OCI-LY7 (cell line): Measurements from ENCODE around the gene TSHZ2. TPM values are rescaled to one million over a fixed set of nuclear protein-coding genes. Genes with fewer than 3 reads are reported as not detected.

Source experiments
- BruUV-seq: library from RNA; stranded (reverse); fragments of 400-500 nt; replicated peaks from 2 replicates; lab custom pipeline; 2021; lab: Mats Ljungman, UMichigan
- CTCF ChIA-PET: fragments of 300-600 bp; sonication (Branson Sonifier 250); formaldehyde crosslinking; loops from one replicate; lab custom pipeline; 2022; ENCODE audit warnings: antibody characterized with exemption; ENCODE audit not compliant: unreplicated experiment; lab: Charles Lee
- POLR2A ChIA-PET: fragments of 300-600 bp; sonication (Branson Sonifier 250); formaldehyde crosslinking; loops from one replicate; lab custom pipeline; 2022; ENCODE audit warnings: antibody characterized with exemption; lab: Charles Lee
- DNase-seq: peaks from one replicate; pipeline ENCODE4 v3.0.0-alpha.2; 2015; ENCODE audit warnings: low spot score
- H2AFZ ChIP-seq: fragments of 200-600 bp; sonication (generic), shearing (Covaris generic); 2 replicates; pipeline ENCODE4 v1.6.1; 2014; ENCODE audit warnings: mild to moderate bottlenecking, antibody characterized with exemption, low read length, moderate library complexity
- H3K27ac ChIP-seq: fragments of 200-600 bp; sonication (generic); 2 replicates; pipeline ENCODE4 v1.5.1; 2014; ENCODE audit warnings: mixed run types, low read depth, mild to moderate bottlenecking, moderate library complexity, low read length, inconsistent platforms; ENCODE audit not compliant: poor library complexity, severe bottlenecking
- H3K36me3 ChIP-seq: fragments of 200-600 bp; sonication (generic); 2 replicates; pipeline ENCODE4 v1.6.1; 2014; ENCODE audit warnings: mild to moderate bottlenecking, antibody characterized with exemption, low read length, moderate library complexity, mixed read lengths; ENCODE audit not compliant: insufficient read depth
- H3K4me1 ChIP-seq: fragments of 200-600 bp; sonication (generic); 2 replicates; pipeline ENCODE4 v1.5.1; 2014; ENCODE audit warnings: mild to moderate bottlenecking, low read length; ENCODE audit not compliant: insufficient read depth, poor library complexity, severe bottlenecking
- H3K4me2 ChIP-seq: fragments of 200-600 bp; sonication (generic); 2 replicates; pipeline ENCODE4 v1.6.1; 2014; ENCODE audit warnings: mild to moderate bottlenecking, low read length
- H3K4me3 ChIP-seq: fragments of 200-600 bp; sonication (generic); 2 replicates; pipeline ENCODE4 v1.5.1; 2014; ENCODE audit warnings: mild to moderate bottlenecking, low read depth, low read length; ENCODE audit not compliant: poor library complexity, severe bottlenecking
- H3K79me2 ChIP-seq: fragments of 200-600 bp; sonication (generic); 2 replicates; pipeline ENCODE4 v1.6.1; 2016; ENCODE audit warnings: low read depth, mild to moderate bottlenecking, low read length, moderate library complexity, mixed read lengths; ENCODE audit not compliant: insufficient read depth
- H3K9me2 ChIP-seq: fragments of 200-600 bp; sonication (generic); 2 replicates; pipeline ENCODE4 v1.6.1; 2016; ENCODE audit warnings: mild to moderate bottlenecking, low read length, mixed read lengths; ENCODE audit not compliant: insufficient read depth
- H3K9me3 ChIP-seq: fragments of 200-600 bp; sonication (generic); 2 replicates; pipeline ENCODE4 v1.6.1; 2014; ENCODE audit warnings: mild to moderate bottlenecking, mixed run types, low read length, mixed read lengths
- H4K20me1 ChIP-seq: fragments of 200-600 bp; sonication (generic); 2 replicates; pipeline ENCODE4 v1.6.1; 2014; ENCODE audit warnings: mild to moderate bottlenecking, antibody characterized with exemption, low read length, moderate library complexity, mixed read lengths; ENCODE audit not compliant: insufficient read depth
- EZH2phosphoT487 ChIP-seq: fragments of 200-600 bp; sonication (generic); IDR thresholded peaks from 2 replicates; pipeline ENCODE4 v1.6.1; 2018; ENCODE audit warnings: low read depth, borderline replicate concordance, mild to moderate bottlenecking, mixed run types, antibody characterized with exemption, low read length, moderate library complexity, mixed read lengths
- intact Hi-C: fragments of 100-400 bp; cut with micrococcal nuclease; formaldehyde crosslinking; loops from one replicate; pipeline ENCODE4 v1.10.0; 2022; ENCODE audit not compliant: unreplicated experiment
- total RNA-seq, 2 experiments: library from RNA; depleted of rRNA in 1 of 2; stranded (reverse); fragments of >200 nt in 1 of 2; shearing (Covaris generic) in 1 of 2; gene quantifications; 2 replicates each; pipeline ENCODE4 v1.2.3, GENCODE V29; 2014 to 2022
- TF ChIP-seq, protein P1 (sequence below): fragments of 200-600 bp; sonication (generic); conservative IDR thresholded peaks from 2 replicates; pipeline ENCODE4 v1.5.1; 2014; ENCODE audit warnings: mild to moderate bottlenecking, antibody characterized with exemption, low read length, moderate library complexity, mixed read lengths

TSHZ2 gene
- total RNA-seq, 2 experiments from 2014 or later, result not detected

GRCh38 chr20:52943185-52943841 lies 28.8 kb upstream of the TSHZ2 start:
- Histone ChIP-seq H3K36me3 (no peaks in the 10 kb centered on the region), H3K4me2 (no peak overlapping the region), H2AFZ (peak overlapping the region; percentile 21; the same call in 1 of the 2 replicates), H3K4me1 (no peaks in the 10 kb centered on the region), H3K27ac (no peak overlapping the region), H4K20me1 (no peaks in the 10 kb centered on the region), H3K9me3 (no peaks in the 10 kb centered on the region), H3K79me2 (no peaks in the 10 kb centered on the region), H3K9me2 (no peaks in the 10 kb centered on the region), H3K4me3 (no peak overlapping the region)
- TF ChIP-seq, protein P1, sequence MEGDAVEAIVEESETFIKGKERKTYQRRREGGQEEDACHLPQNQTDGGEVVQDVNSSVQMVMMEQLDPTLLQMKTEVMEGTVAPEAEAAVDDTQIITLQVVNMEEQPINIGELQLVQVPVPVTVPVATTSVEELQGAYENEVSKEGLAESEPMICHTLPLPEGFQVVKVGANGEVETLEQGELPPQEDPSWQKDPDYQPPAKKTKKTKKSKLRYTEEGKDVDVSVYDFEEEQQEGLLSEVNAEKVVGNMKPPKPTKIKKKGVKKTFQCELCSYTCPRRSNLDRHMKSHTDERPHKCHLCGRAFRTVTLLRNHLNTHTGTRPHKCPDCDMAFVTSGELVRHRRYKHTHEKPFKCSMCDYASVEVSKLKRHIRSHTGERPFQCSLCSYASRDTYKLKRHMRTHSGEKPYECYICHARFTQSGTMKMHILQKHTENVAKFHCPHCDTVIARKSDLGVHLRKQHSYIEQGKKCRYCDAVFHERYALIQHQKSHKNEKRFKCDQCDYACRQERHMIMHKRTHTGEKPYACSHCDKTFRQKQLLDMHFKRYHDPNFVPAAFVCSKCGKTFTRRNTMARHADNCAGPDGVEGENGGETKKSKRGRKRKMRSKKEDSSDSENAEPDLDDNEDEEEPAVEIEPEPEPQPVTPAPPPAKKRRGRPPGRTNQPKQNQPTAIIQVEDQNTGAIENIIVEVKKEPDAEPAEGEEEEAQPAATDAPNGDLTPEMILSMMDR, result no peak
- TF ChIP-seq EZH2phosphoT487, result no peak
- ChIA-PET CTCF (no interaction called here), POLR2A (interaction anchor here (0.6 kb wide), 2 partner anchors 94 to 393 kb away, joined by 3 read pairs; no protein-coding TSS in a partner anchor)
- no TSS peak for BruUV-seq
- intact Hi-C loops, result no loop called here
- DNase-seq, result no peak

DNA sequence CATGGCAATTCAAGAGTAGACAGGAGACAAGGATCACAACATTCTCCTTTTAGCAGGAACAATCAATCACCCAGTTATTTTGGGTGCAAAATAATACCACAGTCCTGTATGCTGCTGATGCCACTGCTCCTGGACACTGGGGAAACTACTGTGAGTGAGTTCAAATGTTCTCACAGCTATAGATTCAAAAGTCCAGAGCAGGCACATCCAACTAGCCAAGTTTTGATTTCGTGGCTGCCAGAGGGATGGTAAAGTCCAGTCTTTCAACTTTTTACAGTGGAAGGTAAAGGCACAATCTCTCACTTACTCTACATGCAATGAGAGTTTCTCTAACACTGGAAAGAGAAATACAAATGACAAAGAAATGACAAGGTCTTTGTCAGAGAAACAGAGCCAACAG lies 26.9 kb upstream of the TSHZ2 start:
- BruUV-seq, result no TSS peak
- CTCF ChIA-PET, result no interaction called here
- intact Hi-C loops, result no loop called here

More for the DNA sequence above, 26.9 kb upstream of the TSHZ2 start:
- H3K27ac ChIP-seq, result no peak overlapping the region
- H3K36me3 ChIP-seq, result no peaks in the 10 kb centered on the region
- H3K9me3 ChIP-seq, result no peaks in the 10 kb centered on the region
- DNase-seq, result no peak
- no peak for TF ChIP-seq EZH2phosphoT487
- TF ChIP-seq, protein P1, result no peak
- no peak overlapping the region for H2AFZ ChIP-seq
- no peak overlapping the region for H3K4me2 ChIP-seq
- H3K9me2 ChIP-seq, result no peaks in the 10 kb centered on the region
- H3K79me2 ChIP-seq, result no peaks in the 10 kb centered on the region
- no peaks in the 10 kb centered on the region for H4K20me1 ChIP-seq
- no peak overlapping the region for H3K4me3 ChIP-seq
- H3K4me1 ChIP-seq, result no peaks in the 10 kb centered on the region
- POLR2A ChIA-PET, result interaction anchor here (0.8 kb wide), 1 partner anchor 27 kb away, joined by 4 read pairs; no protein-coding TSS in a partner anchor
